Ramos (cell line): ENCODE results near the gene GALM.
"Not testable (repeated sequence)": the region's sequence is repeated elsewhere in the genome, so short reads cannot be mapped to it uniquely, and the experiment has no call there.

Experiments used
- in situ Hi-C: fragments of 300-500 bp; cut with MboI; formaldehyde crosslinking; loops from one replicate; pipeline ENCODE4 v1.14.3; 2022; ENCODE audit warnings: low sequenced_read_pairs; ENCODE audit not compliant: unreplicated experiment

The GALM gene

GRCh38 chr2:38672445-38673391 is 6.8 kb downstream of the GALM start:
- in situ Hi-C loops: no loop called here

- in situ Hi-C loops: no loop called here
Measured at GRCh38 chr2:38676681-38677080, 10.8 kb downstream of the GALM start.

GRCh38 chr2:38680868-38681267 is 15.0 kb downstream of the GALM start:
- in situ Hi-C loops: not testable (repeated sequence)

- in situ Hi-C loops: no loop called here
Measured at GRCh38 chr2:38682008-38682575, 16.2 kb downstream of the GALM start.

- in situ Hi-C loops: not testable (repeated sequence)
Measured at GRCh38 chr2:38682620-38683019, 16.7 kb downstream of the GALM start.

- in situ Hi-C loops: no loop called here
Measured at GRCh38 chr2:38683766-38684165, 17.9 kb downstream of the GALM start.

- in situ Hi-C loops: no loop called here
Measured at GRCh38 chr2:38685116-38685735, 19.3 kb downstream of the GALM start.

- in situ Hi-C loops: no loop called here
Measured at GRCh38 chr2:38690499-38691420, 24.8 kb downstream of the GALM start.

GRCh38 chr2:38691994-38692393 is 26.1 kb downstream of the GALM start:
- in situ Hi-C loops: no loop called here

- in situ Hi-C loops: no loop called here
Measured at GRCh38 chr2:38692636-38693318, 26.9 kb downstream of the GALM start.

- in situ Hi-C loops: no loop called here
Measured at GRCh38 chr2:38697116-38697840, 31.4 kb downstream of the GALM start.

- in situ Hi-C loops: no loop called here
Measured at GRCh38 chr2:38698467-38699003, 32.6 kb downstream of the GALM start.

- in situ Hi-C loops: no loop called here
Measured at GRCh38 chr2:38700113-38700785, 34.3 kb downstream of the GALM start.

GRCh38 chr2:38700881-38701458 is 35.1 kb downstream of the GALM start:
- in situ Hi-C loops: no loop called here

GRCh38 chr2:38701542-38701941 is 35.6 kb downstream of the GALM start:
- in situ Hi-C loops: no loop called here

- in situ Hi-C loops: no loop called here
Measured at GRCh38 chr2:38702413-38702812, 36.5 kb downstream of the GALM start.

- in situ Hi-C loops: not testable (repeated sequence)
Measured at GRCh38 chr2:38703336-38703735, 37.4 kb downstream of the GALM start.

- in situ Hi-C loops: no loop called here
Measured at GRCh38 chr2:38704664-38705063, 38.8 kb downstream of the GALM start.
